Dermis blood vessel endothelial cell (primary cell): ENCODE results near the gene C22orf23. TPM values are rescaled to one million over a fixed set of nuclear protein-coding genes. Genes with fewer than 3 reads are reported as not detected.
A peak's percentile ranks its signal among the peaks of the same experiment; 100 is the strongest.
"Not testable (repeated sequence)": the region's sequence is repeated elsewhere in the genome, so short reads cannot be mapped to it uniquely, and the experiment has no call there.

Experiments used
- DNase-seq: peaks from one replicate; pipeline ENCODE4 v3.0.0; 2010
- total RNA-seq: library from RNA; depleted of rRNA; stranded (reverse); fragments of >200 nt; gene quantifications from 2 replicates; pipeline ENCODE4 v1.2.3, GENCODE V29; 2014

Gene C22orf23
- total RNA-seq, 1 donor from 2014 or later: not detected

GRCh38 chr22:37982151-37982785, 28.9 kb upstream of the C22orf23 start:
- DNase-seq: no peak

- DNase-seq: no peak
Measured at GRCh38 chr22:37981282-37982011, 28.0 kb upstream of the C22orf23 start.

DNA sequence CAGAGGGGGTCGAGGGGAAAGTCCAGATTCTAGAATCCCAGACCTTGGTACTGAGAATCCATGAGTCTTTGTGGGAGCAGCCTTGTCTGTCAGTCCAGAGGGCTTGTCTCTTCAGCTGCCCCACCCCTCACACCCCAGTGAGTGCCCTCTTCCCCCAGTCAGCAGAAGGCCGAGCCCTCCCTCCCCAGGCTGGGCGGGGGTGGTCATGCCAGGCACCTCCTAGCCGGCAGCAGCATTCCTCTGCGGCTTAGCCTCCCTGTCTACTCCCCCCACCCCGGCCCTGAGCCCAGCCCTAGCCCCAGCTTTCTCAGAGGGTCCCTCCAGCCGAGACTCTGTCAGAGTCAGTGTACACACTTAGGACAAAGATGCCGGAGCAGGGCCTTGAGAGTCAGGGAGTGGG, 26.4 kb upstream of the C22orf23 start:
- no peak for DNase-seq

- DNase-seq: no peak
Measured at GRCh38 chr22:37976547-37976946, 23.1 kb upstream of the C22orf23 start.

DNA sequence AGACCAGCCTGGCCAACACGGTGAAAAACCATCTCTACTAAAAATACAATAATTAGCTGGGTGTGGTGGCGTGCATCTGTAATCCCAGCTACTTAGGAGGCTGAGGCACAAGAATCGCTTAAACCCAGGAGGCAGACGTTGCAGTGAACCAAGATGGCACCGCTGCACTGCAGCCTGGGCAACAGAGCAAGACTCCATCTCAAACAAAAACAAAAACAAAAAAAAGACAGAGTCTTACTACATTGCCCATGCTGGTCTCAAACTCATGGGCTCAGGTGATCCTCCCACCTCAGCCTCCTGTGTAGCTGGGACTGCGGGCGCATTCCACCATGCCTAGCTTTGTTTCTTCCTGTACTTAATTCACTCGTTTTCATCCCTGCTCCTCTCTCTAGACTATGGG, 22.6 kb upstream of the C22orf23 start:
- DNase-seq: not testable (repeated sequence)

- no peak for DNase-seq
Measured at GRCh38 chr22:37975153-37975552, 21.8 kb upstream of the C22orf23 start.

GRCh38 chr22:37973271-37974170, 20.1 kb upstream of the C22orf23 start:
- no peak for DNase-seq

GRCh38 chr22:37972527-37972926, 19.1 kb upstream of the C22orf23 start:
- DNase-seq: peak; percentile 59

DNA sequence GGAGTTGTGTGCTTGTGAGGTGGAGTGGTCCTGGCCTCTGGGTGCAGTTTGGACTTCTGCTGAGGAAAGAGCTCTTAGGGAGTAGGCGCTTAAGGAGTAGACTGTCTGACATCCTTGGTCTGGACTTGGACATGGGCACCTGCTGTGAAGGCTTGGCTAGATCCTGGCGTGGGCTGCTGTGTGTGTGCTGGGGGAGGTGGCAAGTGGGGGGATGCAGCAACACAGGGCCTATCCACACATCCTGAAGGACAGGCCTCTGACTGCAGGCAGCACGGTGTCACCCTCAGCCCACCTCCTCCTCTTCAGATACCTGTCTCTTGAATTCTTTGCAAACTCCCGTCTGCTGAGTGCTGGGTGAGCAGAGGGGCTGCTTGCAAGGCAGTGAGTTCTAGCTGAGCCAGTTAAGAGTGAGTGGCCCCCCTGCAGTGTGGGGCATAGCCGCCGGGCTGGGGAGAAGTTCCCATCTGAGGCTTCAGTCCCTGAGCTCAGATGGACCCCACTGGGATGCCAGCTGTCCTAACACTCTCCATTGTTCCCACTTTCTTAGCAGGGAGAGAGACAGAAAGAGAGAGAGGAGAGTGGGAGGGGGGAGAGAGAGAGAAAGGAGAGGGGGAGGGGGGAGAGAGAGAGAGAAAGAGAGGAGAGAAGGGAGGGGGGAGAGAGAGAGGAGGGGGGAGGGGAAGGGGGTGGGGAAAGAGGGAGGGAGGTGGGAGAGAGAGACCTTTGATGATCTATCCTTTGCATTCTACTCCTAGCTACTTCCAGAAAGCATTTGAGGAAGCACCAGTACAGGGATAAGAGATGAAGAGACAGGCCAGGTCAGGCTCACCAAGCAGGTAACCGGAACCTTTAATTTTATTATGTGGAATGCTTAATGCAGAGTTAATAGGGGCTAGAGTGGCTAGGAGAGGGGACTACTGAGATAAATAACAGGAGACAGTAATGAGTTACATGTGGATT, 18.4 kb upstream of the C22orf23 start:
- no peak for DNase-seq

GRCh38 chr22:37970864-37971263, 17.5 kb upstream of the C22orf23 start:
- DNase-seq: no peak

DNA sequence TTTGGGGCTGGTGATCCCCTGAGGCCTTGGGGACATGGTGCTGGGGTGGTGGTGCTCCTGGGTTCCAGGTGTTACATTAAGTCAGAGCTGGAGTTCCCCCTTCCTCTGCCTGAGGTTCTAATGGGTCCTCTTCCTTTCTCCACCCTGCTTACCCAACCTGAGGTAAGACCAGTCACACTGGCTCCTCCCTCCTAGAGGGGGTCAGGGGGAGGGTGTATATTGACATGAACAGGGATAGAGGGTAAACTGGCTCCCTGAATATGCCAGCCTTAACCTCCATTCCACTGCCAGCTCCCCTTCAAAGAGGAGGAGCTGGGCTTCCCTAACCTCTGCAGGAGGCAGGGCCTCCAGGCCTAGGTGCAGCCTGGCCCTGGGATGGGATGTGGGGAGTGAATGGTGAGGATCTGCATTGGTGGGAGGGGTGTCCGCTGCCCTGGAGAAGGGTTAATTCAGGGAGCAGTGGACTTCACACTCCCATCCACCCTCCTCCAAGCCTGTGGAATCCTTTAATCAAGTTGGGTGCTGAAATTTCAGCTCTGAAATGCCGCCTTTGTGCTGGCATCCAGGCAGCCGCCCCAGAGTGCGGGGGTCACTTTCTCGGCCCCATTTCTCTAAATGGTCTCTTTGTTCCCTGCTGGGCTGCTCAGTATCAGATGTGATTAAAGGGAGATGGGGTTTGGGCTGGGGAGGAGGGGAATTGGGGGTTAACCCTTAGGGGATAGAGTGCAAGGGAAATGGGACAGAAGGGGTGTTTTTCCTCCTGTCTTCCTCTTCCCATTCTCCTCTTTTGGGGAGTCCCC, 15.3 kb upstream of the C22orf23 start:
- DNase-seq: no peak

DNA sequence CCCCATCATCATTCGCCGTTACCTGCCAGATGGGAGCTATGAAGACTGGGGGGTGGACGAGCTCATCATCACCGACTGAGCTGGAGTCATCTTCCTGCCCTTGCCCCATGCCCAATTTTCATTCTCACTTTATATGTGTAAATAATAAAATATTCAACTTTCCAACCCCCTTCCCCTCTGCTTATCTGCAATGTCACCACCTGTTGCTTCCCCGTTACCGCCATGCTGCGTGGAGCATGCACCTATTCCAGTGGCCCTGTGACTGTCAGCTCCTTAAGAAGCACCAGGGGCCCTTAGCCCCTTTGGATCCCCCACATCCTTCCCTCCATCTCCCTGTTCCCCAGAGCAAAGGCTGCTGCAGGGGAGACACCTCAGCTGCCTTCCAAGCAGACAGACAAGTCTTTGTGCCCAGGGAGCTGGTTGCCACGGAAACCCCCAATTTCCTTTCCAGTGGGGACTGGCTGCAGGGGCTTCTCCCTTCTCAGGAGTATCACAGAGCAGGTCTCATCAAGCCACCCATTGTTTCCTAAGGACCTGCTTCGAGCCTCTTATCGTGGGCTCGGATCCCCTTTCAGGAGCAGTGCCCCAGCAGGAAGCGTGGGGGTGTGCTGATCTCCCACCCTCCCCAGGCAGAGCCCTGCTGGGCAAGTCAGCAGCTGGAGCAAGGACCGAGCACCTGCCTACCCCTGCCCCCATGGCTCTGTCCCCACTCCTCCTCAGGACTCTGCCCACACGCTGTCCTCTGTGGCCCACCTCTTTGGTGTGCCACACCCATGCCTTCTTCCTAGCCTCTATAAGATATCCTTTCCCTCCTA, 14.4 kb upstream of the C22orf23 start:
- no peak for DNase-seq

- no peak for DNase-seq
Measured at GRCh38 chr22:37967147-37967546, 13.7 kb upstream of the C22orf23 start.

DNA sequence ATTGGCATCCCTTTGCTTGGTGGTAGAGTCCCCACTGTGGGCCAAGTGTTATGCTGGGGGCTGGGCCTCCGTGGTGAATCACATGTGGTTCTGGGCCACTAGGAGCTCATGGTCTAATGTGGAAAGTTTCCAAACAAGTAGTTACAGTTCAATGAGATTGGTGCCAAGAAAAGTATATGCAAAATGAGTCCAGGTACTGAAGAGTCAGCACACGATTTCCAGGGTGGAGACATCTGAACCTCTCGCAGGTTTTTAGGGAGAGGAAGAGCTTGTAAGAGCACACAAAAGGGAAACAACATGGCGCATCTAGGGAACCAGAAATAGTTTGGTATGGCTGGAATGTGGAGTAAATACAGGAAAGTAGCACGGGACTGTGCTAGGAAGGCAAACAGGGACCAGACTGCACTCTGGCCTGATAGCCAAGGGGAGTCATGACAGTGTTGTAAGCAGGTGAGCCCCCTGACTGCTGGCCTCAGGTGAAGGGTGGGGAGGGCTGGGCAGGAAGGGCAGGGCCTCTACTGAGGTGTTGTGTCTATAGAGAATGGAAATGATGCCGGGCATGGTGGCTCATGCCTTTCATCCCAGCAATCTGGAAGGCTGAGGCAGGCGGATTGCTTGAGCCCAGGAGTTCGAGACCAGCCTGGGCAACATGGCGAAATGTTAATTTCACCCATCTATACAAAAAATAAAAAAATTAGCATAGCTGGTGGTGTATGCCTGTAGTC, 12.7 kb upstream of the C22orf23 start:
- DNase-seq: peak; percentile 15

GRCh38 chr22:37961062-37961461, 7.7 kb upstream of the C22orf23 start:
- DNase-seq: no peak

DNA sequence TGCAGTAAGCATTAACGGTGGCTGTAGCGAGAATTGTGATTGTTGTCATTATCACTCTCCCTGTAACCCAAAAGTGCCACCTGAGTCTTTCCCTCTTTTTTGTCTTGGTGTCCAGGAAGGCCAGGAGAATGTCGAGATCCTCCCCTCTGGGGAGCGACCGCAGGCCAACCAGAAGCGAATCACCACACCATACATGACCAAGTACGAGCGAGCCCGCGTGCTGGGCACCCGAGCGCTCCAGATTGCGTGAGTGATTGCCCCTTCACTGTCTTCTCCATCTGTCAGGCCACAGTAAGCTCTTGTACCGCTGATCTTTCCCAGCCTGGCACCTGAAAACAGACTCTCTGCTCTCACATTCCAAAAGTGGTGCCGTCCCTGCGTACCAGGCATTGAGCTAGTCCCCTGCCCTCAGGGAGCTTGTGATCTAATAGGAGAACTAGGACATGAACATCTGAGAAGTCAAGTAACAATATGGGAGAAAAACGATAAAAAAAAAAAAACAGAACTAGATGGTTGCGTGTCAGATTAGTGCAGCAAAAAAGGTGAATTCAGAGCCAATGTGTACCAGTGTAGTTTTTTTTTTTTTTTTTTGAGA, 5.9 kb upstream of the C22orf23 start:
- no peak for DNase-seq

- DNase-seq: no peak
Measured at GRCh38 chr22:37957232-37957631, 3.8 kb upstream of the C22orf23 start.

- DNase-seq: not testable (repeated sequence)
Measured at GRCh38 chr22:37955825-37956397, 2.5 kb upstream of the C22orf23 start.

- DNase-seq: no peak
Measured at GRCh38 chr22:37954686-37955085, 1.3 kb upstream of the C22orf23 start.
